ENCODE results near the gene OR4X1.

GRCh38 chr11:48228761-48229160 is 34.9 kb upstream of the OR4X1 start:
- TF ChIP-seq CTCF (IDR thresholded peaks at IDR 0.05) = no peak
- no peak for TF ChIP-seq POLR2A (IDR thresholded peaks at IDR 0.05)
